ENCODE data around the gene ZNRF2.

Gene ZNRF2

GRCh38 chr7:30382607-30383006, 98.2 kb downstream of the ZNRF2 start:
- no peak for DNase-seq (ENCODE audit: extremely low spot score)
- no peak for TF ChIP-seq CTCF (IDR thresholded peaks at IDR 0.05; ENCODE audit: control extremely low read depth, extremely low read depth, low read depth, missing control alignments)
- POLR2A ChIA-PET: no interaction called here
- CTCF ChIA-PET: no interaction called here

GRCh38 chr7:30389791-30390190, 105.4 kb downstream of the ZNRF2 start:
- TF ChIP-seq CTCF (IDR thresholded peaks at IDR 0.05; ENCODE audit: control extremely low read depth, extremely low read depth, low read depth, missing control alignments): no peak
- no peak for DNase-seq (ENCODE audit: extremely low spot score)
- ChIA-PET POLR2A (no interaction called here), CTCF (interaction anchor here (1.5 kb wide), 1 partner anchor 25 kb away, joined by 4 read pairs; no protein-coding TSS in a partner anchor)

GRCh38 chr7:30390736-30391636, 106.6 kb downstream of the ZNRF2 start:
- CTCF ChIA-PET: interaction anchor here (1.2 to 1.5 kb wide), 2 partner anchors 16 to 26 kb away, joined by 3 read pairs; no protein-coding TSS in a partner anchor
- no peak for DNase-seq (ENCODE audit: extremely low spot score)

GRCh38 chr7:30391806-30392205, 107.4 kb downstream of the ZNRF2 start:
- no peak for TF ChIP-seq CTCF (IDR thresholded peaks at IDR 0.05; ENCODE audit: control extremely low read depth, extremely low read depth, low read depth, missing control alignments)
- no peak for DNase-seq (ENCODE audit: extremely low spot score)
- CTCF ChIA-PET: interaction anchor here (1.2 to 1.5 kb wide), 2 partner anchors 15 to 27 kb away, joined by 3 read pairs; no protein-coding TSS in a partner anchor
- POLR2A ChIA-PET: no interaction called here

More at GRCh38 chr7:30390736-30391636, 106.6 kb downstream of the ZNRF2 start:
- POLR2A ChIA-PET: interaction anchor here (0.5 kb wide), 1 partner anchor 26 kb away, joined by 6 read pairs; no protein-coding TSS in a partner anchor
- no peak for TF ChIP-seq CTCF (IDR thresholded peaks at IDR 0.05; ENCODE audit: control extremely low read depth, extremely low read depth, low read depth, missing control alignments)

GRCh38 chr7:30395676-30396075, 111.3 kb downstream of the ZNRF2 start:
- TF ChIP-seq CTCF (IDR thresholded peaks at IDR 0.05; ENCODE audit: control extremely low read depth, extremely low read depth, low read depth, missing control alignments): no peak
- no peak for DNase-seq (ENCODE audit: extremely low spot score)
- ChIA-PET CTCF (interaction anchor here (1.0 to 1.7 kb wide), 4 partner anchors 17 to 264 kb away, joined by 3 to 6 read pairs (median 4); no protein-coding TSS in a partner anchor), POLR2A (no interaction called here)

- DNase-seq (ENCODE audit: extremely low spot score): no peak
- no peak for TF ChIP-seq CTCF (IDR thresholded peaks at IDR 0.05; ENCODE audit: control extremely low read depth, extremely low read depth, low read depth, missing control alignments)
These were observed 112.0 kb downstream of the ZNRF2 start for GRCh38 chr7:30396389-30396788.

More at GRCh38 chr7:30396389-30396788, 112.0 kb downstream of the ZNRF2 start:
- ChIA-PET POLR2A (no interaction called here), CTCF (interaction anchor here (1.0 to 1.7 kb wide), 3 partner anchors 17 to 265 kb away, joined by 3 to 6 read pairs (median 5); no protein-coding TSS in a partner anchor)

Data from GM10248 (cell line).